Prostate gland (tissue), 2 donors: Measurements from ENCODE around the gene FXYD4.

Source experiments
- CTCF ChIP-seq, 4 experiments: fragments of 200-600 bp in 2 of 4; fragments of 450-650 bp in 2 of 4; sonication (generic) in 2 of 4; IDR thresholded peaks; 1 replicate in 3 of 4; 2 replicates in 1 of 4; pipeline ENCODE4 v1.5.1; 2016 to 2019; ENCODE audit warnings: antibody characterized with exemption in 4 of 4, mild to moderate bottlenecking in 2 of 4, moderate library complexity in 2 of 4
- POLR2AphosphoS5 ChIP-seq: sonication (generic); formaldehyde crosslinking; IDR thresholded peaks from one replicate; pipeline ENCODE4 v1.6.1; 2017; ENCODE audit warnings: antibody characterized with exemption

- TF ChIP-seq CTCF (IDR thresholded peaks at IDR 0.05) (no peak), POLR2AphosphoS5 (peak; percentile 72)
Measured at GRCh38 chr10:43420369-43421200, 49.1 kb downstream of the FXYD4 start.
